Heart left ventricle (tissue), 16 donors: ENCODE measurements around the gene INPPL1. TPM values are rescaled to one million over a fixed set of nuclear protein-coding genes. Genes with fewer than 3 reads are reported as not detected.

Source experiments
- ATAC-seq, 4 donors: fragments of 200-7000 bp; cut with Tn5 transposase; one replicate each; pipeline ENCODE4 v1.9.1; 2020 to 2022; ENCODE audit warnings: moderate library complexity in 4 of 4, mild to moderate bottlenecking in 3 of 4, moderate number of reproducible peaks in 1 of 4
- DNase-seq, 5 donors: peaks; one replicate each; pipeline ENCODE4 v3.0.0-alpha.2; 2020
- H3K27ac ChIP-seq, 12 donors: fragments of 200-600 bp; sonication (generic) in 4 of 12; one replicate each; pipeline versions ENCODE4 v1.5.0 to v1.8.0; 2016 to 2022; ENCODE audit warnings: mild to moderate bottlenecking in 2 of 12
- H3K27me3 ChIP-seq, 9 donors: fragments of 200-600 bp; sonication (generic) in 2 of 9; one replicate each; pipeline versions ENCODE4 v1.5.1 to v1.8.0; 2016 to 2022; ENCODE audit warnings: mild to moderate bottlenecking in 3 of 9
- H3K36me3 ChIP-seq, 9 donors: fragments of 200-600 bp; sonication (generic) in 2 of 9; one replicate each; pipeline versions ENCODE4 v1.5.0 to v1.8.0; 2018 to 2022; ENCODE audit warnings: mild to moderate bottlenecking in 2 of 9
- H3K4me1 ChIP-seq, 12 donors: fragments of 200-600 bp; sonication (generic) in 4 of 12; one replicate each; pipeline versions ENCODE4 v1.5.0 to v1.8.0; 2016 to 2022; ENCODE audit warnings: mild to moderate bottlenecking in 3 of 12
- H3K4me3 ChIP-seq, 12 donors: fragments of 200-600 bp; sonication (generic) in 4 of 12; one replicate each; pipeline versions ENCODE4 v1.5.0 to v1.8.0; 2017 to 2022; ENCODE audit warnings: mild to moderate bottlenecking in 9 of 12, moderate library complexity in 4 of 12
- H3K9me3 ChIP-seq, 12 donors: fragments of 200-600 bp; sonication (generic) in 4 of 12; one replicate each; pipeline versions ENCODE4 v1.5.0 to v1.8.0; 2016 to 2022; ENCODE audit warnings: mild to moderate bottlenecking in 1 of 12
- CTCF ChIP-seq, 12 donors: fragments of 200-600 bp; sonication (generic) in 4 of 12; IDR thresholded peaks; one replicate each; pipeline versions ENCODE4 v1.5.0 to v1.8.0; 2018 to 2022; ENCODE audit warnings: antibody characterized with exemption in 12 of 12, mild to moderate bottlenecking in 5 of 12
- POLR2A ChIP-seq, 2 donors: fragments of 450-650 bp; IDR thresholded peaks; one replicate each; pipeline ENCODE4 v1.6.1; 2017; ENCODE audit warnings: antibody characterized with exemption in 2 of 2, mild to moderate bottlenecking in 2 of 2, moderate library complexity in 2 of 2
- WGBS, 4 donors: extraction: QIAGEN DNeasy Blood & Tissue Kit in 2 of 4; methylation state at CpG; one replicate each; pipeline versions ENCODE4 v1.1.5 to v1.1.7; 2013 to 2018; 5-methylcytosine and 5-hydroxymethylcytosine counted together
- intact Hi-C, 10 donors: fragments of 100-400 bp; cut with DNase I; formaldehyde crosslinking; loops; one replicate each; pipeline versions ENCODE4 v1.11.1 to v1.14.2; 2022
- polyA plus RNA-seq, 2 donors: library from polyadenylated mRNA; stranded (reverse); fragments of 200-250 nt; gene quantifications; one replicate each; pipeline ENCODE4 v1.2.3, GENCODE V29; 2013
- total RNA-seq, 9 donors: library from RNA; depleted of rRNA in 2 of 9; stranded (reverse); fragments of >200 nt in 2 of 9; fragmentation: NEBNext Ultra II Directional in 3 of 9; extraction: Animal tissue kit (Norgen Biotek cat#: 25700) in 3 of 9; gene quantifications; one replicate each; pipeline versions ENCODE4 v1.1.0 to v1.2.4, GENCODE V29; 2016 to 2023
- donor health status: ischemic (EF 13 %, LVEDD 7.1; RV severe dilation, severe dysfunction).
- donor health status: healthy with polysubstance abuse.
- donor health status: DM: no; HTN: yes; CAD: no.
- donor health status: DM: no; HTN: no; CAD: no.
- donor health status: ischemic (EF 25% LVEDD 6.9; RV normal size, moderate dysfunction).
- donor health status: ischemic (EF 25% LVEDD 5.7; RV mildly dilated, moderate dysfunction).
- donor health status: healthy.
- donor health status: DM: yes; HTN: yes; CAD: no.
- donor health status: ischemic (EF 35%, LVEDD 5.7; RV mildly dilated, moderate dysfunction).
- donor health status: nonischemic (EF 11% LVEDD 7.7; RV severe dilation, severe dysfunction).
- donor health status: DM: yes; HTN: yes; CAD: no.
- donor health status: PGD.
- donor health status: ischemic (EF 29% LVEDD 5.4; RV normal size, mild dysfunction).
- donor health status: nonischemic (EF 23%, LVEDD 6.1; RV moderate dilation, normal function).

Gene INPPL1
- total and polyA plus RNA-seq, 11 donors, result 73.2 to 146 (median 99.4) TPM

GRCh38 chr11:72271980-72272379 is 47.4 kb downstream of the INPPL1 start:
- TF ChIP-seq CTCF (IDR thresholded peaks at IDR 0.05) (no peak), POLR2A (IDR thresholded peaks at IDR 0.05) (no peak)
- no peak overlapping the region for H3K4me3 ChIP-seq
- H3K27me3 ChIP-seq, result peaks cover 0 to 15% (median 0%) of the 10 kb centered on the region in 9 donors
- intact Hi-C loops, result no loop called here
- no peaks in the 10 kb centered on the region for H3K9me3 ChIP-seq
- WGBS, 4 donors, result 85 to 92% (median 89%) methylated on average over 1 of the region's 1 CpG
- no peaks in the 10 kb centered on the region for H3K36me3 ChIP-seq
- no peak overlapping the region for H3K27ac ChIP-seq
- ATAC-seq, result no peak
- H3K4me1 ChIP-seq, result peaks cover 0 to 9% (median 0%) of the 10 kb centered on the region in 12 donors
- no peak for DNase-seq

GRCh38 chr11:72274435-72274834 is 49.9 kb downstream of the INPPL1 start:
- Histone ChIP-seq H3K4me3 (no peak overlapping the region), H3K36me3 (no peaks in the 10 kb centered on the region), H3K27ac (no peak overlapping the region), H3K4me1 (peaks cover 0 to 7% (median 0%) of the 10 kb centered on the region in 12 donors), H3K27me3 (peaks cover 0 to 9% (median 0%) of the 10 kb centered on the region in 9 donors), H3K9me3 (no peaks in the 10 kb centered on the region)
- DNase-seq (no peak), ATAC-seq (no peak)
- 85 to 89% (median 86%) methylated on average over 6 of the region's 6 CpGs for WGBS, 4 donors
- intact Hi-C loops, result no loop called here
- TF ChIP-seq CTCF (IDR thresholded peaks at IDR 0.05) (no peak), POLR2A (IDR thresholded peaks at IDR 0.05) (no peak)

GRCh38 chr11:72278905-72279304 is 54.3 kb downstream of the INPPL1 start:
- Histone ChIP-seq H3K4me1 (no peaks in the 10 kb centered on the region), H3K4me3 (no peak overlapping the region), H3K9me3 (no peaks in the 10 kb centered on the region), H3K27me3 (peaks cover 0 to 18% (median 0%) of the 10 kb centered on the region in 9 donors), H3K36me3 (no peaks in the 10 kb centered on the region), H3K27ac (no peak overlapping the region)
- no peak for DNase-seq
- no peak for TF ChIP-seq CTCF (IDR thresholded peaks at IDR 0.05)
- TF ChIP-seq POLR2A (IDR thresholded peaks at IDR 0.05), result no peak
- ATAC-seq, result no peak
- intact Hi-C loops, result no loop called here

GRCh38 chr11:72280037-72280436 is 55.5 kb downstream of the INPPL1 start:
- intact Hi-C loops, result no loop called here
- Histone ChIP-seq H3K9me3 (no peaks in the 10 kb centered on the region), H3K36me3 (no peaks in the 10 kb centered on the region), H3K4me3 (no peak overlapping the region), H3K27me3 (peaks cover 0 to 18% (median 0%) of the 10 kb centered on the region in 9 donors), H3K27ac (no peak overlapping the region), H3K4me1 (no peaks in the 10 kb centered on the region)
- 90 to 95% (median 93%) methylated on average over 12 of the region's 12 CpGs for WGBS, 4 donors
- no peak for TF ChIP-seq CTCF (IDR thresholded peaks at IDR 0.05)
- no peak for TF ChIP-seq POLR2A (IDR thresholded peaks at IDR 0.05)
- ATAC-seq (no peak), DNase-seq (no peak)
